ENCODE data around the gene PRPF38B.
A peak's percentile ranks its signal among the peaks of the same experiment; 100 is the strongest.

The PRPF38B gene

GRCh38 chr1:108717774-108718316 lies 25.7 kb downstream of the PRPF38B start:
- DNase-seq (ENCODE audit: low read depth in 2 of 2): no peak

GRCh38 chr1:108718927-108719655 lies 27.0 kb downstream of the PRPF38B start:
- no peak for DNase-seq (ENCODE audit: low read depth in 2 of 2)

DNA sequence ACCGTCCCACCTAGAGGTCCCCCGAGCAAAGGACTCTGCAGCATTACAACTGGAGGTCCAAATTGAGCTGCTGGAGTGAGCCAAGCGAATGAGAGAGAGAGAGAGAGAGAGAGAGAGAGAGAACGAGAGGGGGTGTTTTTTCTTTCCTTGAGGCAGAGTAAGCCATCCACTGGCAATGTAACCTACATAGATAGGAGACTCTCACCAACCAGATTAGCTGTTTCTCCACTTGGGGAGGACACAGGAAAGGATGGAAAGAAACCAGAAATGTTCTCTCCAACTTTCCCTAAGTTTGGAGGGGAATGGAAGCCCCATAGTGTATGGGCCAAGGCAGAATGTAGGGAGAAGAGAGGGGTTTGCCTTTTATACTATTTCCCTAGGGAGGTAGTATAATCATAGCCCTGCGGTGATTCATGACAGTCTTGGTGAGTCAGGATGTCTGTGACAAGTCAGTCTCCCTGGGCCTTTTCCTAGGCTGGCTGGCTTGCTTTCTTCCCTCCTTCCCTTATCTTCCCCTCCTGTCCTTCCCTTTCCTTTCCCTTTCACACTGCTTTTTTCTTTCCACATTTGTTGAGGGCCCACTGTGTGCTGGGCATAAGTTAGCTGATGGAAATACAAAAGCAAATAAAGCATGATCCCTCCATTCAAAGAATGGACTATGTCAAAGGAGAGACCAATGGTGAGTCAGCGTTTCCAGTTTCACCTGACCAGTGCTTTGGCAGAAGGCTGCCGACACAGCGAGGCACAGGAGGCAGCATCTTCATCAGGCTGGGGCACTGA lies 27.7 kb downstream of the PRPF38B start:
- no peak for DNase-seq (ENCODE audit: low read depth in 2 of 2)

GRCh38 chr1:108722292-108722691 lies 30.2 kb downstream of the PRPF38B start:
- DNase-seq (ENCODE audit: low read depth in 2 of 2): no peak

DNA sequence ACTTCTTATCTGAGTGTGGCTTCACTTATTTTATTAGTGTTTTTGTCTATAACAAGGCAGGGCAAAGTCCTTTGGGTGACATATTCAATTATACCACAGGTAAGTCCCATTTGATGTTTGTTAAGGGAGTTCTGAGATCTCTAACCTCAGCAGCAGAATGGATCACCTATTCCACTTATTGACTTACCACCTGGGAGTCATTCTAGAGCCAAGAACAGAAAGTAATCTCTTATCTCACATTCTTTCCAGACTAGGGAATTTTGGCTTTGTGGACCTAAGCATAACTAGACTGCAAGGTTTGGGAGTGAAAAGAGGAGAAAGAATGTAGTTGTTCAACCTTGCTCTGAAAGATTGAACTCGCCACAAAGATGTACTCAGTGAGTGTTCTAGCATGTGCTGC lies 33.8 kb downstream of the PRPF38B start:
- DNase-seq (ENCODE audit: low read depth in 2 of 2): no peak

GRCh38 chr1:108728327-108728923 lies 36.3 kb downstream of the PRPF38B start:
- no peak for DNase-seq (ENCODE audit: low read depth in 2 of 2)

- no peak for DNase-seq (ENCODE audit: low read depth in 2 of 2)
Observed at GRCh38 chr1:108729481-108729880, 37.4 kb downstream of the PRPF38B start.

GRCh38 chr1:108732398-108732797 lies 40.3 kb downstream of the PRPF38B start:
- no peak for DNase-seq (ENCODE audit: low read depth in 2 of 2)

- no peak for DNase-seq (ENCODE audit: low read depth in 2 of 2)
Observed at GRCh38 chr1:108734171-108734865, 42.2 kb downstream of the PRPF38B start.

DNA sequence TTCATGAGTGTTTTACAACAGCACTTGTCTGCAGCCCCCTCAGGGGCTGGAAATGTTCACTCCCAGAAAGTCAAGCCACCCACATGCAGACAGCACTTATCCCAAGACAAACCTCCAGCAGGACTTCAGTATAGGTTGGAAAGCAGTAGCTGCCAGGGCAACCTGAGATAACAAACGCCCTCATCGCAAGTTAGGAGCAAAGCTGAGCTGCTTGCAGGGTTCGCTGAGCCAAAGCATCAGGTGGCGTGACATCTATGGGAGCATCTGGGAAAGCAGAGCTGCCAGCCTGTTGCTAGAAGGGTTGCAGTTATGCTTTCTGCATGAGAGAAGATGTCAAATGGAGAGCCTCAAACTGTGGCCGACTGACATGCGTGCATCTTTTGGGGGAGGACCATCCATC lies 50.1 kb downstream of the PRPF38B start:
- no peak for DNase-seq (ENCODE audit: low read depth in 2 of 2)

DNA sequence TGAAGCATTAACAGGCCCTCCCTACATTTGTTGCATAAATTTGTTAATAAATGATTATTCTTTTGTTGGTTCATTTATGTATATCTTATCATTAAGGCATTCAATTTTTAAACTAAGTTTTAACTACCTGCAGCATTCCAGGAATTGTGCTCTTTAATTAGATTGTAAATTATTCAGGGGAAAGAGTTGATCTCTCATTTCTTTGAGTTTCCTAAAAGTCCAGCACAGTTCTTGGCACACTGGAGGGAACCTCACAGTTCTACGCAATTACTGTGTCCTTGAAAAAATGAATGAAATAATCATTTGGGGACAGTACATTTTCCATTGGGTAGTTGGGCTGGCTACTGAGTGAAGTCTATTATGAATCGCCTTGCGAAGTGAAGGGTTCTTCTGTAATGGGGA lies 53.9 kb downstream of the PRPF38B start:
- DNase-seq (ENCODE audit: low read depth in 2 of 2): no peak

- DNase-seq (ENCODE audit: low read depth in 2 of 2): peak; percentile 100
Observed at GRCh38 chr1:108746382-108747170, 54.5 kb downstream of the PRPF38B start, which contains the start of gene STXBP3. Gene STXBP3 (plus strand): TSS chr1:108746674. CDS start chr1:108746738, 64 bp downstream.

GRCh38 chr1:108747171-108747850 lies 55.2 kb downstream of the PRPF38B start:
- DNase-seq (ENCODE audit: low read depth in 2 of 2): peak in 1 of 2 experiments; percentile 42

GRCh38 chr1:108747898-108748297 lies 55.8 kb downstream of the PRPF38B start:
- DNase-seq (ENCODE audit: low read depth in 2 of 2): no peak

GRCh38 chr1:108749081-108749480 lies 57.0 kb downstream of the PRPF38B start:
- no peak for DNase-seq (ENCODE audit: low read depth in 2 of 2)

DNA sequence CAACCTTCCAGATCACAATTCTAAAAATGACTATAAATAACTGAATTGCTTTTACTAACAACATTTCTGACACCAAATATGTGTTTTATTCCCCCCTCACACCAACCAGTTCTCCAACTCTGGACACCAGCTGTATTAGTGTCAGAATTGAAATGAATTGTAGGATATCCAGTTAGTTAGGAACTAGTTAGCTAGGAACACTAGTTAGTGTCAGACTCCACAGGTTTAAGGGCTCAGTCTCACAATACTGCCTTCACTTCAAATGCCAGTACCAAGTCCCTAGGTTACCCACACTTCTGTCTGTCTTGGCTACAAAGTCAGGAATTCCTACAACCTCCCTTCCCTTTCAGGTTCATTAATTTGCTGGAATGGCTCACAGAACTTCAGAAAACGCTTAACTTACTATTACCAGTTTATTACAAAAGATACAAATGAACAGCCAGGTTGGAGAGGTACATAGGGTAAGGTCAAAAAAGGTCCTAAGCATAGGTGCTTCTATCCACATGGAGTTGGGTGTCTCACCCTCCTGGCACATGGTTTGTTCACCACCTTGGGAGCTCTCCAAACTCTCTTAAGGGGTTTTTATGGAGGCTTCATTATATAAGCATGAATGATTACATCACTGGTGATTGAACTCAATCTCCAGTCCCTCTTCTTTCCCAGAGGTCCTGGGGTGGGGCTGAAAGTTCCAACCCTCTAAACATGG lies 58.5 kb downstream of the PRPF38B start:
- DNase-seq (ENCODE audit: low read depth in 2 of 2): no peak
